Measurements from ENCODE around the gene ZRSR2. TPM values are rescaled to one million over a fixed set of nuclear protein-coding genes. Genes with fewer than 3 reads are reported as not detected.
A peak's percentile ranks its signal among the peaks of the same experiment; 100 is the strongest.

The ZRSR2 gene
- total RNA-seq, 1 donor from 2014 or later = 19.8 TPM

- Mint-ChIP-seq H3K27me3 (no peaks in the 10 kb centered on the region), H3K27ac (no peak overlapping the region), H3K36me3 (ENCODE audit: low read depth) (peaks cover 66% of the 10 kb centered on the region), H3K9me3 (no peaks in the 10 kb centered on the region), H3K4me1 (no peaks in the 10 kb centered on the region), H3K4me3 (no peak overlapping the region)
- ATAC-seq (ENCODE audit: low read depth) = peak; percentile 65
- no peak for TF ChIP-seq CTCF (IDR thresholded peaks at IDR 0.05)
- ChIA-PET CTCF (interaction anchor here (0.9 to 1.2 kb wide), 4 partner anchors 156 to 629 kb away, joined by 3 to 4 read pairs (median 3); no protein-coding TSS in a partner anchor), POLR2A (no interaction called here)
- intact Hi-C loops (cut with micrococcal nuclease) = loop anchor here (1.0 kb wide), 1 partner anchor 629 kb away; no protein-coding TSS in a partner anchor
- no peak for DNase-seq
Observed at GRCh38 chrX:15815779-15816437, 25.6 kb downstream of the ZRSR2 start.

DNA sequence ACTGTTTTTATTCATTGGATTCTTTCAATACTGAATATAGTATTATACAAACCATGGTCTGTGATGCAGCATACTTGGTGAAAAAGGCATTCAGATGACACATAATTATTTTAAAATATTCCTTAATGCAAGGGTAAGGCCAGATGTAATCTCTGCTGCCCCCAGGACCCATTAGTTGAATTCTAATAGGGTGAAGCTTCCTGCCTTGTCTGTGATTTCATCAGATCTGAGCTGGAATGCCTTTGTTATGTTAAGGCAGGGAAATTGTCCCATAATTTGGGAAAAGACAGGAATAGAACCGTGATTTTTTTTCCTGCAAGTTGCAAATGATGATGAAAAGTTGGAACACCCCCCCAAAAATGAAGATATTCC lies 26.1 kb downstream of the ZRSR2 start:
- ATAC-seq (ENCODE audit: low read depth) (no peak), DNase-seq (no peak)
- TF ChIP-seq CTCF (IDR thresholded peaks at IDR 0.05) = no peak
- H3K27ac Mint-ChIP-seq = no peak overlapping the region
- H3K4me1 Mint-ChIP-seq = no peaks in the 10 kb centered on the region
- H3K9me3 Mint-ChIP-seq = no peaks in the 10 kb centered on the region
- no peak overlapping the region for H3K4me3 Mint-ChIP-seq
- no peaks in the 10 kb centered on the region for H3K27me3 Mint-ChIP-seq
- ChIA-PET POLR2A (no interaction called here), CTCF (interaction anchor here (0.9 to 1.2 kb wide), 4 partner anchors 155 to 629 kb away, joined by 3 to 4 read pairs (median 3); no protein-coding TSS in a partner anchor)
- intact Hi-C loops (cut with micrococcal nuclease) = loop anchor here (1.0 kb wide), 1 partner anchor 629 kb away; no protein-coding TSS in a partner anchor
- peaks cover 66% of the 10 kb centered on the region for H3K36me3 Mint-ChIP-seq (ENCODE audit: low read depth)

DNA sequence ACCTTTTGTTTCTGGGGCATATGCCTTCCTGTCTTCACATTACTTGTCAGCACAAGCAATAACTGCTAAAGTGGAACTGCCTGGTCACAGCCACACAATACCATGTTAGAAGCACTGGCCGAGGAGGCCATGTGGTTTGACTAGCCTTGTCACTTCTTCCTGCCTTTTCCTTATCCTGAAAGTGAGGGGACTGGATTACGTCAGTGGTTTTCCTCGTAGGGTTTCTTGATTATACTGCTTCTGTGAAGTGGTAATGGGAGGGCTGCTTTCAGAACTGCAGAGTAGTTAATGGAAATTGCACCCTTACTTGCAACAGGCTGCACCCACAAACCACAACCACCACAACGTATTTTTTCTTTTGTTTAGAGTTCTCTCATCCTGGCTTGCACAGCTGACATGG lies 26.6 kb downstream of the ZRSR2 start:
- ChIA-PET CTCF (no interaction called here), POLR2A (no interaction called here)
- intact Hi-C loops (cut with micrococcal nuclease) = loop anchor here (1.0 kb wide), 1 partner anchor 628 kb away; no protein-coding TSS in a partner anchor
- H3K4me3 Mint-ChIP-seq = no peak overlapping the region
- no peak for DNase-seq
- no peaks in the 10 kb centered on the region for H3K4me1 Mint-ChIP-seq
- no peak overlapping the region for H3K27ac Mint-ChIP-seq
- TF ChIP-seq CTCF (IDR thresholded peaks at IDR 0.05) = no peak
- H3K36me3 Mint-ChIP-seq (ENCODE audit: low read depth) = peaks cover 65% of the 10 kb centered on the region
- no peaks in the 10 kb centered on the region for H3K27me3 Mint-ChIP-seq
- ATAC-seq (ENCODE audit: low read depth) = no peak
- no peaks in the 10 kb centered on the region for H3K9me3 Mint-ChIP-seq

DNA sequence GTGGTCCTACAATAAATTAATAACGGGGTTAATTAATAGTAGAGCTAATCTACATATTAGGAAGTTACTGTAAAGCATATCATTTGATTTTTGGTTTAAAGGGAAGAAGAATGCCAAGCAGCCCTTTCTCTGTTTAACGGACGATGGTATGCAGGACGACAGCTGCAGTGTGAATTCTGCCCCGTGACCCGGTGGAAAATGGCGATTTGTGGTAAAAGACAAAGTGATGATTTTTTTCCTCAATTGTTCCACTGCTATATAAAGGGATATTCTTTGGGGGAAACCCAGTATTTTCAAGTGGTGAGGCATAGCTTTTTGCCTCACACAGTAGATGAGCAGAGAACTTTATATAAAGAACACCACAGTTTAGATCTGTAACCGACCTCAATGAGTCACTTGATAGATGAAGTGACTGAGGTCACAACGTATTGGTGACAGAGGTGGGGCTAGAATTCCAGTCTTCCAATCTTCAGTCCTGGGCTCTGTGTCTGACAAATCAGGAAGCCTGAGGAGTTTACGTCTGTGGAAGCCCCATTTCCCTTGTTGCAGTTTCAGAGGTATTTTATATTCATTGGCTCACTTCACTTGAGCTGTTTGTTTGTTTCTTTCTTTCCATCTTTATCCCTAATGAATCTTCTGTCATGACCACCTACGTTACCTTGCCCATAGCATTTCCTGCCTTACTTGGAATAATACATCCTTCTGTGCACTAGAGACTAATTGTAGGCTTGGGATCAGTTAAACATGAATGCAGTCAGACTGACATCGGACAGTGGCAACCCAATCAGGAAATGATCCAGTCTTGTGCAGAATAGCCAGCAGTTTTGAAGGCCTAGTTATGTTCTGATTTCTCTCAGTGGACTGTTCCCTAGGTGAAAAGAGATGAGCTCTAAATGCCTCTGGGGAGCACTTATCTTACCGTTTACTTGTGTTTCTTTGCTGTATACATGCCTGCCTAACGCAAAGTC lies 30.1 kb downstream of the ZRSR2 start:
- CTCF ChIA-PET = no interaction called here
- TF ChIP-seq CTCF (IDR thresholded peaks at IDR 0.05) = no peak
- H3K27me3 Mint-ChIP-seq = no peaks in the 10 kb centered on the region
- H3K4me1 Mint-ChIP-seq = no peaks in the 10 kb centered on the region
- no peak overlapping the region for H3K4me3 Mint-ChIP-seq
- POLR2A ChIA-PET = interaction anchor here (1.2 kb wide), 1 partner anchor 30 kb away, joined by 3 read pairs; the partner anchor contains the start of gene ZRSR2
- DNase-seq (no peak), ATAC-seq (ENCODE audit: low read depth) (no peak)
- intact Hi-C loops (cut with micrococcal nuclease) = no loop called here
- H3K9me3 Mint-ChIP-seq = no peaks in the 10 kb centered on the region
- H3K27ac Mint-ChIP-seq = no peak overlapping the region
- H3K36me3 Mint-ChIP-seq (ENCODE audit: low read depth) = peaks cover 60% of the 10 kb centered on the region

DNA sequence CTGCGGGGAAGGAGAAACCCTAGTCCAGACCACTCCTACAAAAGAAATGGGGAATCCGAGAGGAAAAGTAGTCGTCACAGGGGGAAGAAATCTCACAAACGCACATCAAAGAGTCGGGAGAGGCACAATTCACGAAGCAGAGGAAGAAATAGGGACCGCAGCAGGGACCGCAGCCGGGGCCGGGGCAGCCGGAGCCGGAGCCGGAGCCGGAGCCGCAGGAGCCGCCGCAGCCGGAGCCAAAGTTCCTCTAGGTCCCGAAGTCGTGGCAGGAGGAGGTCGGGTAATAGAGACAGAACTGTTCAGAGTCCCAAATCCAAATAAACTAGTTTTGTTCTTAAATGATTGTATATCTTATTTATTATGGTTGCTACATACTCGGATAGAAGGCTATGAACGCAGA lies 32.6 kb downstream of the ZRSR2 start:
- ChIA-PET CTCF (no interaction called here), POLR2A (no interaction called here)
- no peak for DNase-seq
- no peak for TF ChIP-seq CTCF (IDR thresholded peaks at IDR 0.05)
- ATAC-seq (ENCODE audit: low read depth) = no peak
- H3K4me1 Mint-ChIP-seq = no peaks in the 10 kb centered on the region
- no peak overlapping the region for H3K4me3 Mint-ChIP-seq
- H3K36me3 Mint-ChIP-seq (ENCODE audit: low read depth) = peaks cover 61% of the 10 kb centered on the region
- H3K9me3 Mint-ChIP-seq = no peaks in the 10 kb centered on the region
- no peaks in the 10 kb centered on the region for H3K27me3 Mint-ChIP-seq
- no peak overlapping the region for H3K27ac Mint-ChIP-seq
- intact Hi-C loops (cut with micrococcal nuclease) = no loop called here
